Duodenal mucosa (tissue), 2 donors: ENCODE measurements around the gene ADAMTS12.

Experiments used
- H3K27ac ChIP-seq: one replicate; pipeline ENCODE4 v1.7.0; 2013; ENCODE audit warnings: low read depth, low read length
- H3K27me3 ChIP-seq, 2 donors: one replicate each; pipeline ENCODE4 v1.7.0; 2013; ENCODE audit warnings: low read length in 2 of 2, control low read depth in 1 of 2; ENCODE audit not compliant: insufficient read depth in 2 of 2, control insufficient read depth in 1 of 2
- H3K36me3 ChIP-seq, 2 donors: one replicate each; pipeline ENCODE4 v1.7.0; 2013; ENCODE audit warnings: low read length in 2 of 2, control low read depth in 1 of 2; ENCODE audit not compliant: insufficient read depth in 2 of 2, control insufficient read depth in 1 of 2
- H3K4me1 ChIP-seq, 2 donors: one replicate each; pipeline ENCODE4 v1.7.0; 2013; ENCODE audit warnings: low read length in 2 of 2, control low read depth in 1 of 2; ENCODE audit not compliant: insufficient read depth in 2 of 2, control insufficient read depth in 1 of 2
- H3K4me3 ChIP-seq, 2 donors: one replicate each; pipeline ENCODE4 v1.7.0; 2013; ENCODE audit warnings: low read length in 2 of 2, low read depth in 1 of 2
- H3K9ac ChIP-seq, 2 donors: one replicate each; pipeline ENCODE4 v1.7.0; 2013; ENCODE audit warnings: low read length in 2 of 2, low read depth in 1 of 2
- H3K9me3 ChIP-seq, 2 donors: one replicate each; pipeline ENCODE4 v1.7.0; 2013; ENCODE audit warnings: low read length in 2 of 2, control low read depth in 1 of 2; ENCODE audit not compliant: control insufficient read depth in 1 of 2

ADAMTS12 gene

GRCh38 chr5:33482335-33482734 lies 409.5 kb downstream of the ADAMTS12 start:
- Histone ChIP-seq H3K27me3 (no peaks in the 10 kb centered on the region), H3K9ac (no peak overlapping the region), H3K4me1 (no peaks in the 10 kb centered on the region), H3K4me3 (no peak overlapping the region), H3K9me3 (no peaks in the 10 kb centered on the region), H3K27ac (no peak overlapping the region), H3K36me3 (peaks cover 0 to 3% of the 10 kb centered on the region in 2 donors)

GRCh38 chr5:33480876-33481275 lies 410.9 kb downstream of the ADAMTS12 start:
- no peaks in the 10 kb centered on the region for H3K4me1 ChIP-seq
- no peaks in the 10 kb centered on the region for H3K9me3 ChIP-seq
- peaks cover 0 to 8% of the 10 kb centered on the region in 2 donors for H3K36me3 ChIP-seq
- no peak overlapping the region for H3K4me3 ChIP-seq
- no peak overlapping the region for H3K27ac ChIP-seq
- H3K9ac ChIP-seq: no peak overlapping the region
- no peaks in the 10 kb centered on the region for H3K27me3 ChIP-seq

- Histone ChIP-seq H3K9ac (no peak overlapping the region), H3K36me3 (peaks cover 4 to 17% of the 10 kb centered on the region in 2 donors)
These were observed 412.5 kb downstream of the ADAMTS12 start for GRCh38 chr5:33479311-33479710.

GRCh38 chr5:33477816-33478215 lies 414.0 kb downstream of the ADAMTS12 start:
- Histone ChIP-seq H3K27ac (no peak overlapping the region), H3K4me1 (no peaks in the 10 kb centered on the region), H3K36me3 (peaks cover 10 to 25% of the 10 kb centered on the region in 2 donors), H3K9ac (no peak overlapping the region), H3K4me3 (no peak overlapping the region), H3K27me3 (no peaks in the 10 kb centered on the region), H3K9me3 (no peaks in the 10 kb centered on the region)

More at GRCh38 chr5:33479311-33479710, 412.5 kb downstream of the ADAMTS12 start:
- Histone ChIP-seq H3K4me1 (no peaks in the 10 kb centered on the region), H3K27me3 (no peaks in the 10 kb centered on the region), H3K27ac (no peak overlapping the region), H3K9me3 (no peaks in the 10 kb centered on the region), H3K4me3 (no peak overlapping the region)

GRCh38 chr5:33476992-33477391 lies 414.8 kb downstream of the ADAMTS12 start:
- Histone ChIP-seq H3K9ac (no peak overlapping the region), H3K36me3 (peaks cover 10 to 29% of the 10 kb centered on the region in 2 donors), H3K4me3 (no peak overlapping the region), H3K4me1 (no peaks in the 10 kb centered on the region), H3K9me3 (no peaks in the 10 kb centered on the region), H3K27ac (no peak overlapping the region), H3K27me3 (no peaks in the 10 kb centered on the region)

GRCh38 chr5:33475706-33476105 lies 416.1 kb downstream of the ADAMTS12 start:
- no peaks in the 10 kb centered on the region for H3K9me3 ChIP-seq
- H3K36me3 ChIP-seq: peaks cover 10 to 40% of the 10 kb centered on the region in 2 donors
- H3K4me3 ChIP-seq: no peak overlapping the region
- no peak overlapping the region for H3K27ac ChIP-seq
- no peaks in the 10 kb centered on the region for H3K4me1 ChIP-seq
- H3K9ac ChIP-seq: no peak overlapping the region
- no peaks in the 10 kb centered on the region for H3K27me3 ChIP-seq

GRCh38 chr5:33474931-33475499 lies 416.8 kb downstream of the ADAMTS12 start:
- Histone ChIP-seq H3K27ac (no peak overlapping the region), H3K27me3 (no peaks in the 10 kb centered on the region), H3K4me3 (no peak overlapping the region), H3K36me3 (peaks cover 13 to 47% of the 10 kb centered on the region in 2 donors), H3K9ac (no peak overlapping the region), H3K9me3 (no peaks in the 10 kb centered on the region), H3K4me1 (no peaks in the 10 kb centered on the region)

GRCh38 chr5:33474004-33474403 lies 417.8 kb downstream of the ADAMTS12 start:
- Histone ChIP-seq H3K4me3 (no peak overlapping the region), H3K9ac (no peak overlapping the region), H3K36me3 (peaks cover 15 to 57% of the 10 kb centered on the region in 2 donors), H3K4me1 (no peaks in the 10 kb centered on the region), H3K27me3 (no peaks in the 10 kb centered on the region), H3K9me3 (no peaks in the 10 kb centered on the region), H3K27ac (no peak overlapping the region)
